ENCODE measurements around the gene THTPA. TPM values are rescaled to one million over a fixed set of nuclear protein-coding genes. Genes with fewer than 3 reads are reported as not detected.

THTPA gene
- total RNA-seq, 2 donors from 2014 or later = 13.0 to 17.0 TPM

DNA sequence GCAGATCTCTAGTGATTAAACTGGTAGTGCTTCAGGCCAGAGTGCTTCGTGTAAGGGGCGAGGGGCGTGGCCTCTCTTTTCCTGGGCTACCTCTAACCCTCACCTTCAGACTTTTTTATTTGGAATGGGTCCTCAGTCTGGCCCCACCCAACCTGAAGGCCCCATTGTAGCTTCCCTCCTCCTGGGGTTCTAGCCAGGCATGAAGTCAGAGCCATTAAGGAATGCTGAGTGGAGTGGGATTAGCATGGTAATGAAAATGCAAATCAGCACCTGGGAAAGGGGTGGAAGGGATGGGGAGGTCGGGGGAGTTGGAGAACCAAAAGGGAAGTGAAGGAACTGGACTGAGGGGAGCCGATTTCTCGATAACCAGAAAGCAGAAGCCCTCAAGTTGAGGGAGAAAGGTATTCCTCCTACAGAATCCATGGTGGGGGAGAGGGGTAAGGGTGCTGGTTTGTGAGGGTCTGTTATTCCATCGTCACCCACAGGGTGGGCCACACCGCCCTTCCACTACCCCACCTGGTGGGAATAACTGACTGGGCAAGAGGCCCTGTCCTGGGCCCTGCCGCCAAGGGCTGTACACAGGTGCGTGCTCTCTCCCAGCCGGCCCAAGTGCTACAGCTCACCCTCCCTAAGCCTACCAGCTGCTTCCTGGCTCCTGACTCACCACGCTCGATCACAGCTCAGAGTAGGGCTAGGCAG, 18.6 kb upstream of the THTPA start:
- no peaks in the 10 kb centered on the region for H3K9me3 Mint-ChIP-seq
- H3K27ac Mint-ChIP-seq = peak overlapping the region; percentile 90
- peaks cover 15% of the 10 kb centered on the region for H3K36me3 Mint-ChIP-seq (ENCODE audit: low read depth)
- H3K4me3 Mint-ChIP-seq = peak overlapping the region; percentile 57
- peaks cover 28% of the 10 kb centered on the region for H3K4me1 Mint-ChIP-seq
- Histone ChIP-seq H3K9me3 (ENCODE audit: control insufficient read depth, low read length) (no peaks in the 10 kb centered on the region), H3K4me3 (ENCODE audit: low read length) (no peak overlapping the region), H3K27ac (ENCODE audit: low read depth, low read length) (no peak overlapping the region), H3K36me3 (ENCODE audit: control insufficient read depth, insufficient read depth, low read length) (no peaks in the 10 kb centered on the region), H3K27me3 (ENCODE audit: control insufficient read depth, insufficient read depth, low read length, poor library complexity, severe bottlenecking) (no peaks in the 10 kb centered on the region), H3K4me1 (ENCODE audit: control insufficient read depth, insufficient read depth, low read length) (peaks cover 12% of the 10 kb centered on the region), H3K9ac (ENCODE audit: extremely low read depth, low read length, poor library complexity, severe bottlenecking) (no peak overlapping the region)
- TF ChIP-seq, protein P1, sequence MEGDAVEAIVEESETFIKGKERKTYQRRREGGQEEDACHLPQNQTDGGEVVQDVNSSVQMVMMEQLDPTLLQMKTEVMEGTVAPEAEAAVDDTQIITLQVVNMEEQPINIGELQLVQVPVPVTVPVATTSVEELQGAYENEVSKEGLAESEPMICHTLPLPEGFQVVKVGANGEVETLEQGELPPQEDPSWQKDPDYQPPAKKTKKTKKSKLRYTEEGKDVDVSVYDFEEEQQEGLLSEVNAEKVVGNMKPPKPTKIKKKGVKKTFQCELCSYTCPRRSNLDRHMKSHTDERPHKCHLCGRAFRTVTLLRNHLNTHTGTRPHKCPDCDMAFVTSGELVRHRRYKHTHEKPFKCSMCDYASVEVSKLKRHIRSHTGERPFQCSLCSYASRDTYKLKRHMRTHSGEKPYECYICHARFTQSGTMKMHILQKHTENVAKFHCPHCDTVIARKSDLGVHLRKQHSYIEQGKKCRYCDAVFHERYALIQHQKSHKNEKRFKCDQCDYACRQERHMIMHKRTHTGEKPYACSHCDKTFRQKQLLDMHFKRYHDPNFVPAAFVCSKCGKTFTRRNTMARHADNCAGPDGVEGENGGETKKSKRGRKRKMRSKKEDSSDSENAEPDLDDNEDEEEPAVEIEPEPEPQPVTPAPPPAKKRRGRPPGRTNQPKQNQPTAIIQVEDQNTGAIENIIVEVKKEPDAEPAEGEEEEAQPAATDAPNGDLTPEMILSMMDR (conservative IDR thresholded peaks at IDR 0.05) = peak; percentile 39
- DNase-seq = peak; percentile 90
- H3K27me3 Mint-ChIP-seq (ENCODE audit: insufficient read depth) = no peaks in the 10 kb centered on the region
- 38 to 39% methylated on average over 5 to 13 of the region's 13 CpGs for WGBS, 2 experiments (ENCODE audit: insufficient coverage in 1 of 2, insufficient read length in 1 of 2)

DNA sequence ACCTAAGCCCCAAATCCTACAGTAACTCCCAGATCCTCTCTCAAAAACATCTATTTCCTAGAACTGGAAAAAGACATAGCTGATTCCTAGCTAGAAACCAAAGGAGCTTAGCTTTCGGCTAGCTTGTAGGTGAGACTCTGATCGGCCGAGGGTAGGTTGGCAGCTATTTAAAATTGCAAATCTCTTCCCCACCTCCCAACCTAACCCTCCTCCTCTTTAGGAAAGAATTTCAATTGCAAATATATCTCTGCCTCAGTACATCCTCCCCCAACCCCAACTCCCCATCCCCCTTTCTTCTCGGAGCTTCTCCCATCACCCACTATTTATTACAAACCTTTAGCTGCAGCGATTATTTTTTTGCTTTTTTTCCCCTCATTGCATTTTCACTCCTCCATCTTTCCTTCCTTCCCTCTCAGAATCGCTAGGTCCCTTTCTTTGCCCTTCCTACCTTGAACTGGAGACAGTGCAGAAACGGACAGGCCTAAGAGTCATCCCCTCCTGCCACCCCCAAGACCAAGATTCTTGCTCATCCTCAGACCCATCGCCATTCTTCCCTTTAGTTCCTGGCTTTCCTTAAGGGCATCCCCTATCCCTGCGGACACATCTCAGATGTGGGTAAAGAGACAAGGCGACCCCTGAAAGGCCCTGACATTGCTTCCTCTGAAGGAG, 17.9 kb upstream of the THTPA start:
- no peaks in the 10 kb centered on the region for H3K27me3 ChIP-seq (ENCODE audit: control insufficient read depth, insufficient read depth, low read length, poor library complexity, severe bottlenecking)
- TF ChIP-seq, protein P1 (conservative IDR thresholded peaks at IDR 0.05) = no peak
- Mint-ChIP-seq H3K4me1 (peaks cover 28% of the 10 kb centered on the region), H3K27ac (peak overlapping the region; percentile 90), H3K9me3 (no peaks in the 10 kb centered on the region), H3K27me3 (ENCODE audit: insufficient read depth) (no peaks in the 10 kb centered on the region), H3K4me3 (peak overlapping the region; percentile 57), H3K36me3 (ENCODE audit: low read depth) (peaks cover 10% of the 10 kb centered on the region)
- 26 to 28% methylated on average over 6 to 10 of the region's 10 CpGs for WGBS, 2 experiments (ENCODE audit: insufficient coverage in 1 of 2, insufficient read length in 1 of 2)
- no peaks in the 10 kb centered on the region for H3K9me3 ChIP-seq (ENCODE audit: control insufficient read depth, low read length)
- H3K36me3 ChIP-seq (ENCODE audit: control insufficient read depth, insufficient read depth, low read length) = peaks cover 3% of the 10 kb centered on the region
- no peak overlapping the region for H3K4me3 ChIP-seq (ENCODE audit: low read length)
- peaks cover 12% of the 10 kb centered on the region for H3K4me1 ChIP-seq (ENCODE audit: control insufficient read depth, insufficient read depth, low read length)
- H3K27ac ChIP-seq (ENCODE audit: low read depth, low read length) = peak overlapping the region; percentile 0
- H3K9ac ChIP-seq (ENCODE audit: extremely low read depth, low read length, poor library complexity, severe bottlenecking) = no peak overlapping the region
- no peak for DNase-seq

DNA sequence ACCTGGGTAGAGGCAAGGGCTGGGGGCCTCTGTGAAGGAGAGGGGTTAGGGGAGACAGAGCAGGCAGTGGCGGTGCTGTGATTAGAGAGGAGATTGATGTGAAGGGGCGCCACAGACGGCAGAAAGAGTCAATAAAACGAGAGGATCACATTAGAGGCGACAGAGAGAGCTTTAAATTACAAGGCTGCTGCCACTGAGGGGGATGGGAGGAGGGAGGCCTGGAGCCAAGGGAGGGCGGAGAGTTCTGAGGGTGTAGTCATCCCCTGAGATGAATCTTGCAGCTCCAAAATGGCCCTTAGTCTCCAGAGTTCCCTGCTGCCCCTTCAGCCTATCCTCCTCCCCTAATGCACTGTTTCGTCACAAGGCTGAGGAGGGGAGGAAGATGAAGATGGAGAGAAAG, 17.3 kb upstream of the THTPA start:
- H3K4me1 Mint-ChIP-seq = peaks cover 28% of the 10 kb centered on the region
- Histone ChIP-seq H3K4me1 (ENCODE audit: control insufficient read depth, insufficient read depth, low read length) (peaks cover 12% of the 10 kb centered on the region), H3K36me3 (ENCODE audit: control insufficient read depth, insufficient read depth, low read length) (peaks cover 6% of the 10 kb centered on the region), H3K9me3 (ENCODE audit: control insufficient read depth, low read length) (no peaks in the 10 kb centered on the region), H3K27me3 (ENCODE audit: control insufficient read depth, insufficient read depth, low read length, poor library complexity, severe bottlenecking) (no peaks in the 10 kb centered on the region), H3K27ac (ENCODE audit: low read depth, low read length) (peak overlapping the region; percentile 0), H3K9ac (ENCODE audit: extremely low read depth, low read length, poor library complexity, severe bottlenecking) (no peak overlapping the region), H3K4me3 (ENCODE audit: low read length) (no peak overlapping the region)
- 21 to 37% methylated on average over 5 to 6 of the region's 7 CpGs for WGBS, 2 experiments (ENCODE audit: insufficient coverage in 1 of 2, insufficient read length in 1 of 2)
- TF ChIP-seq, protein P1 (conservative IDR thresholded peaks at IDR 0.05) = no peak
- no peaks in the 10 kb centered on the region for H3K27me3 Mint-ChIP-seq (ENCODE audit: insufficient read depth)
- DNase-seq = peak; percentile 78
- H3K4me3 Mint-ChIP-seq = peak overlapping the region; percentile 57
- no peaks in the 10 kb centered on the region for H3K9me3 Mint-ChIP-seq
- peaks cover 13% of the 10 kb centered on the region for H3K36me3 Mint-ChIP-seq (ENCODE audit: low read depth)
- peak overlapping the region; percentile 90 for H3K27ac Mint-ChIP-seq

Measured in endodermal cell (in vitro differentiated cells).